ENCODE results near the gene TEX11.

GRCh38 chrX:70916754-70917153 is 8.2 kb upstream of the TEX11 start:
- TF ChIP-seq EZH2 (IDR thresholded peaks at IDR 0.05; ENCODE audit: borderline replicate concordance, low read depth, low read length) = no peak
- no peak for TF ChIP-seq ZNF274 (IDR thresholded peaks at IDR 0.05; ENCODE audit: borderline replicate concordance, low read depth, low read length)
- no peak for TF ChIP-seq DDX20 (tag; IDR thresholded peaks at IDR 0.05; ENCODE audit: low read depth)
- TF ChIP-seq CBX1 (IDR thresholded peaks at IDR 0.05; ENCODE audit: low read depth) = no peak
- no peak for TF ChIP-seq CTCF (IDR thresholded peaks at IDR 0.05 in 2 of 3, conservative IDR thresholded peaks at IDR 0.05 in 1 of 3; ENCODE audit: insufficient read depth in 2 of 3, low read depth in 1 of 3, low read length in 3 of 3)
- TF ChIP-seq AFF1 (IDR thresholded peaks at IDR 0.05; ENCODE audit: low read depth in 1 of 2, partially characterized antibody in 2 of 2) = no peak
- no peak for TF ChIP-seq NR1H2 (CRISPR knock-in tag; IDR thresholded peaks at IDR 0.05)

All from K562 (cell line).